Stimulated activated CD4-positive, alpha-beta T cell treated with anti-CD3 and anti-CD28 coated beads, Interleukin-2, amount 100 ng/mL, for 4 hours (primary cell): Measurements from ENCODE around the gene CXCR5.

Experiments
- DNase-seq: peaks from one replicate; pipeline ENCODE4 v3.0.0-alpha.2; 2020; ENCODE audit warnings: low read depth

CXCR5 gene

GRCh38 chr11:118912742-118913410 lies 29.2 kb downstream of the CXCR5 start:
- DNase-seq: no peak

- no peak for DNase-seq
Observed at GRCh38 chr11:118913411-118914125, 29.9 kb downstream of the CXCR5 start.

GRCh38 chr11:118914178-118914918 lies 30.7 kb downstream of the CXCR5 start:
- peak; percentile 40 for DNase-seq

- no peak for DNase-seq
Observed at GRCh38 chr11:118914987-118915386, 31.3 kb downstream of the CXCR5 start.

- DNase-seq: no peak
Observed at GRCh38 chr11:118915396-118915795, 31.7 kb downstream of the CXCR5 start.

- DNase-seq: no peak
Observed at GRCh38 chr11:118915941-118916841, 32.5 kb downstream of the CXCR5 start.

GRCh38 chr11:118916842-118917388 lies 33.2 kb downstream of the CXCR5 start:
- no peak for DNase-seq

GRCh38 chr11:118917481-118918127 lies 33.9 kb downstream of the CXCR5 start:
- no peak for DNase-seq

- no peak for DNase-seq
Observed at GRCh38 chr11:118918128-118918685, 34.5 kb downstream of the CXCR5 start.

- DNase-seq: no peak
Observed at GRCh38 chr11:118918686-118919280, 35.1 kb downstream of the CXCR5 start.

GRCh38 chr11:118921121-118921928 lies 37.6 kb downstream of the CXCR5 start:
- DNase-seq: no peak

GRCh38 chr11:118921929-118922744 lies 38.4 kb downstream of the CXCR5 start:
- DNase-seq: no peak

- DNase-seq: no peak
Observed at GRCh38 chr11:118922745-118923627, 39.3 kb downstream of the CXCR5 start.

- no peak for DNase-seq
Observed at GRCh38 chr11:118923721-118924587, 40.3 kb downstream of the CXCR5 start.

- no peak for DNase-seq
Observed at GRCh38 chr11:118924591-118925585, 41.2 kb downstream of the CXCR5 start.
